Glomerular visceral epithelial cell (primary cell): ENCODE measurements around the gene DRD3.

ENCODE experiments used
- DNase-seq: peaks from one replicate; pipeline ENCODE4 v3.0.0-alpha.2; 2016; ENCODE audit errors: extremely low spot score

DRD3 gene

DNA sequence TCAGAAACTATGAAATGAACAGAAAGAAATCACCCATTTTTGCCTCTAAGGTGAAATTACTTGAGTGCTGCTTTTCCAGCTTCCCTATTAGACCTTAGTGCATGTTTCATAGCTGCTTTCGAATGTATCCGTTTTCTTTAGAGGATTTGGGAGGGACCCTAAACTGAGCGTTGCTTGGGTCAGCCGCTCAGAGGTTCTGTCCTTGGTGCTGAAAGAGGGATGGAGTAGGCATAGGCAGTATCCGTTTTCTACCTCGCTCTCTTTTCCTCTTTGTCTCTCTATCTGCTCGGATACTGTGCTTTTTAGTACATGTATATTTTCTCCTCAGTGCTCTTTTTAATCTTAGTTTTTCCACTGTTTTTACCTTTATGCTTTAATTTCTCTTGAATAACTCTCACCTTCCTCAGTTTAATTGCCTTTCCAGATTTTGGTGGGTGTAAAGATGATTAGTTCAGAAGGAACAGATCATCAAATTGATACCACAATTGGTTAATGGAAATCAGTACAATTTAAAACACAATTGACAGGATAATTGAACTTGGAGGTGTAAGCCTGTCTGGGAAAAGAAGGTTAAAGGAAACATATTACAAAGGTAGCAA, at the start of gene DRD3:
TSS of gene DRD3 (minus strand) at position 283 of the 599 bp plus-strand sequence. CDS start 7,060 bp downstream, outside the sequence.
- DNase-seq: peak; percentile 4

DNA sequence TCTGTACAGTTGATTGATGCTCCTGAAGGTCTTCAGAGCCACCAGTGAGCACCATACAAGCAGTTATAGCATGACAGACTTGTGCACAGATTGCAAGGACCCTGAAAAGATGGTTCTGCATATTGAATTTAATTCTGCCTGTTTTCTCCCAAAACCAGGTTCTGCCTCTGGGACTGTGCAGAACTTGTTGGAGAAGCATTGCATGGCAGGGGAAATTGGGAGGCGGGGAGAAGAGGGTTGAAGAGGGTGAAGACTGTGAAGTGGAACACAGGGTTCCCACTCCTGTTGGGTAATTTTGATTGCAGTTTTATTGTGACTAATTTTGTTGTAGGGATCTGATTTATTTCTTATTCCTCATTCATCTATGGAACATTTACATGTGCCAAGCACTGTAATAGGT, 48.2 kb upstream of the DRD3 start:
- DNase-seq: no peak

DNA sequence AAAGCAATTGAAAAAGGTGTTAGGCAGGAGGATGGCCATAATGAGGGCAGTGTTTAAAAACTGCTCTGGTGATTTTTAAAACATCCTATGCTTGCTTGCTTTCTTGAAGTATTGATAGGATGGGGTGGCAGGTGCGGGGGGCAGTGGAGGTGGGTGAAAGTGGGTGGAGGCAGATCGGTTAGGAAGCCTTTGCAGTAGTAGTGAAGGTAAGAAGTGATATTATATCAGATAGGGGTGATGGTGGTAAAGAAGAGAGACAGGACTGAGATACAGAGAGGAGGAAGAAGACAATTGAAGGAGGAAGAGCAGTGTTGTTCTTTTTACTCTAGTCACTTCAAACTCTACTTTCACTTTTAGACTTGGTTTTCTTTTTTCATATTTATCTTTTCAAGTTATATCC, 47.5 kb upstream of the DRD3 start:
- DNase-seq: no peak

DNA sequence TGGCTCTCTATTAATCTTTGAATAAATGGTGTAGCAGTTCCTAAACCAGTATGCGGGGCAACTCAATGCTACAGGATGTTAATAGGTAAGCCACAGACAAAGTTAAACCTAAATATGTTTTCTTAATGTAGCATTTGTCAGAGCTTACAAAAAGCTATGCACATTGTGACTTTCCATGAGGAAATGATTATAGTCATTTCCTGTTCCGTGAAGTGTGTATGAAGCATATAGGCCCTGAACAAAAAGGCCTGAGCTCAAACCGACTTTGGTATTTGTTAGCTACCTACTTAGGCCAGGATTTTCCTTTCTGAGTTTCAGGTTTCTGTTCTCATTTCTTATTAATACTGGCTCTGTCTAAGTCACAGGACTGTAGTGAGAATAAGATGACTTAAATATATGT, 44.3 kb upstream of the DRD3 start:
- DNase-seq: no peak

DNA sequence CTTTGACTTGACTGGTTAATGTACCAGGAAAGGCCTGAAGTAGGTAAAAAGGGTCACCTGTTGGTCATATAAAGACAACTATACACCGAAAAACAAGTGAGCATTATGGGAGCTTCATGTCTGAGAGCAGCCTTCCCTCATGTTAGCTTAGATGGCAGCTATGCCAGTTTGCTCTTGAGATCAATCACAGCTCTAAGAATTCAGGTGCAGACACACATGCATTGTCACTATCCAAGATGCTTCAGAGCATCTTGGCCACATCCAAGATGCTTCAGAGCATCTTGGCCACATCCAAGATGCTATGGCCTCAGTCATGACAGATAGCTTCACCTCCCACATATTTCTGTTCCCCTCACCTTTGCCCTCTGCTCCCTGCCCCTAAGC, 43.0 kb upstream of the DRD3 start:
- no peak for DNase-seq

DNA sequence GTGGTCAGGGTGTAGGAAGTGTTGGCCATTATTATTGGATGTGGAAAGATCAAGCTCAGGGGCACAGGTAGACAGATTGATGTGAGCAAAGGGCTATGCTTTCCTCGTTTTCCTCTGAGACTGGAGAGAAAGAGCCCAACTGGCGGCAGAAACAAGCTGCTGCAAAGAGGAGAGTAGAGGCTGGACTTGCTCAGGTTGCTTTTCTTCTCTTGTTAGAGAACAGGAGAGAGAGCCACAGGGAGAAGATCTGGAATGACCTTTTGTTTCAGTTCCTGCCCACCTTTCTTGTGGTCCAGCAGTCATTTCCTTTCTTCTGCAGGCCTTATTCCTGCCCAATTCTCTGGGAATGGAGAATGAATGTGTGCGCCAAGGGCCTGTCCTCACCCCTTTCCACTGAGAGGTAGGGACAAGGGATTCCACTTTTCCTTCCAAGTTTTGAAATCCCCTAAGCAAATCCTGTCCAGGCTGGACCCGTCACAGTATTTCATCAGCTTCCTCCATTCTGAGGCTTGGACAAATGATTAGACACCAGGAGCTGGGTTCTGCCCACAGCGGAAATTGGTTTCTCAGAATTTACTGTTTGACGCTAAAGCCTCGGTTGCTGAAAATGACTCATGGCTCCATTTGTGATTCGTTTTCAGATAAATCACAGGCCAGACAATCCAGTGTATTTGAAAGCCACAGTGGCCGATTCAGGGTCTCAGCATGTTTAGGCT, 42.5 kb upstream of the DRD3 start:
- no peak for DNase-seq

DNA sequence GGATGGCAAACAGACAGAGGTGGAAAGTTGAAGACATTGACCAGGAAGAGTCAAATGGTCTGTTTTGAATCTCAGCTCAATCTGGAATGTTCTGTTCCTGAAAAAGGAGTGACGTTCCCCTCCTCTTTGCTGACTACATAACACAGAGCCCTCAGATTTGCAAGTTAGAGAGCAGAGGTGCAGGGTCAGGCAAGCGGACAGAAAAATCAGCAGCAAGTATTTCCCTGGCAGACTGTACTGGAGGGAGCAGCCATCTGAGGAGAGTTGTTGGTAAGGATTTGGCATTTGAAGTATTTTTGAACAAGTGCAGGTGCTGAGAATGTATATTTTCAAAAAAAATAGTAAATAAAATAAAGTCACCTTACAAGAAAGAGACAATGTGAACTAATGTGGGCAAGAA, 40.9 kb upstream of the DRD3 start:
- DNase-seq: no peak

DNA sequence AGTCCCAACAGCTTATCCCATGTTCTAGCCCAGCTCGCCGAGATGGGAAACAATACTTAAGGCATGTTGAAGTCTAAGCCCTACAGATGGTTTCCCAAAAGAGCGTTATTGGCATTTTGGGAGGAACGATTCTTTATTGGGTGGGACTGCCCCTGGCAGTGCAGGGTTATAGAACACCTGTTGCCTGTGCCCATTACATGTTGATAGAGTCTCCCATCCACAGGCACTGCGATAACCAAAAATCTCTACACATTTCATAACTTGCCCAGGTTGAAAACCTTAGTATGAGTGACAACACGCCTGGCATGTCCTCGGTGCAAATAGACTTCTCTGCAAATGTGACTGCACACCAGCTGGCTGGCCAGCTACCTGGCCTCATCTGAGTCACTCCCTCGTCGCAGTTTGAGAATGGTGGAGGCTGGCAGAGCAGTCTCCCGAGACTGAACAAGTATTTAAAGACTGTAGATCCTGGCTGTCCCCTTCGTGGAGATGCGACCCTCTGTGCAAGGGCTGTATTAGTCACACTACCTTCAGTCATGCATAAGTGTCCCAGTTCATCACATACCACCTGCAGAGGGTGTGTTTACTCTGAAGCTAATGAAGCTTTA, 39.8 kb upstream of the DRD3 start:
- no peak for DNase-seq

DNA sequence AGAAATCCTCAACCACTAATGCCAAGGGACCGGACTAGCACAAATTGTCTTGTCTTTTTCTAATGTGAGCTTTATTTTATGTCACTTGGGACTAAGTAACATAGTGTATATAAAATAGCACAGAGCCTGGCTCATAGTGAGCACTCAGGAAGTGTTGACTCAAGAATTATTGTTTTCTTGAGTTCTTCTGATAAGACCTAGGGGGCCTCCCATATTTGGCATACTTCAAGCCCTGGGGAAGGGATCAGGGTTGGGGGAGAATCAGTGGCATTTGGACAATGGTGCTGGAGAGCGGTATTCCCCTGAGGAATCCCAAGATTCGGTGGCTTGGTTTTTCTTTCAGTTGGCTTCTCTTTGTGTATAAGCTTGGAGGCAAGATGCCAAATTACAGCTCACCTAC, 39.2 kb upstream of the DRD3 start:
- DNase-seq: no peak

DNA sequence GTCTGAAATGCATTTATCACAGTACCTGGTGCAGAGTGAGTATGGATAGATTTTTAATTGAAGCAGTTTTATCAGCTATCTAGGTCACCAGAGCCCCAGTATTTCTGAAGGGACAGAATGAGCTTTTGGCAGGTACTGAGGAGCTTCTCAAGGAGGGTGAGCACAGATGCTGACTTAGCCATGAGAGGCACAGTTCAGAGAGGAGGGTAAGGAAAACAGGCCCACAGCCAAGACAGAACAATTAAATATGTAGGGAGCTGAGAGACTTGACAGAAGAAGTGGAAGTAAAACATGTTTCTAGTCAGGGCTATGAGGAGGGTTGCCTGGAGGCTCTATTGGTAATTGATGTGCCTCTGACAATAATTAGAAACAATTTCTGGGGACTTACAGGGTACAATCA, 38.4 kb upstream of the DRD3 start:
- no peak for DNase-seq

DNA sequence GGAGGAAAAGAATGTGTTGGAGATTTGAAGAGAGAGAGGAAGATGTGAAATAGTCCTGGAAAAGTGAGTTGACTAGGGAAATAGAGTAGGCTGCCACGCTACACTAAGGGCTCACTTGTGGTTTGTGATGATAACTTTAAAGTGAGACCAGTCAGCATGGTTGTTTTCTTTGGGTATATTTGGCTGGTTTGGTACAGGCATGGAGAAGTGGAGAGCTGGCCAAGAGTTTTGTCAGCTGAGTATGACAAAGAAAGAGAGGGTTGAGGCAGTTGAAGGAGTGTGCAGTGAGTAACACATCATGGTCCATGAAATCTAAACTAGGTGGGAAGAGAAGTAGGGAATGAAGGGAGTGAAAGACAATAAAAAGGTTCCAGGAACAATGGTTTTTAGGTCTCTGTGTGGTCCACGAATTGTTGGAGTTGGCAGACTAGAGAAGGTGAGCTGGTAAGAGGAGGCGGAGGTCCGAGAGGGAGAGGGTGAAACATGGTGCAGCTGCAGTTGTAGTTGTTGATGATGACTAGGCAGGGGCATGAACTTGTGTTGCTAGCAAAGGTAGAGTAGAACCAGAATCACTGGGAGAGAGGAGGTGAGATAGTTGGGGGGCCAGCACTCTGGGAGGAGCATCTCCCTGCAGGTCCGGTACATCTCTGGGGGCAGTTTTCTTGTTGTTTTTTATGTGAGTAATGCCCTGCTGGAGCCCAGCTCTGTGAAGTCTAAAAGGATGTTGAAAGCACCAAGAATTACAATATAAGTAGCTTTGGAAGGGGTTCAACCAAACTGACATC, 37.5 kb upstream of the DRD3 start:
- no peak for DNase-seq

DNA sequence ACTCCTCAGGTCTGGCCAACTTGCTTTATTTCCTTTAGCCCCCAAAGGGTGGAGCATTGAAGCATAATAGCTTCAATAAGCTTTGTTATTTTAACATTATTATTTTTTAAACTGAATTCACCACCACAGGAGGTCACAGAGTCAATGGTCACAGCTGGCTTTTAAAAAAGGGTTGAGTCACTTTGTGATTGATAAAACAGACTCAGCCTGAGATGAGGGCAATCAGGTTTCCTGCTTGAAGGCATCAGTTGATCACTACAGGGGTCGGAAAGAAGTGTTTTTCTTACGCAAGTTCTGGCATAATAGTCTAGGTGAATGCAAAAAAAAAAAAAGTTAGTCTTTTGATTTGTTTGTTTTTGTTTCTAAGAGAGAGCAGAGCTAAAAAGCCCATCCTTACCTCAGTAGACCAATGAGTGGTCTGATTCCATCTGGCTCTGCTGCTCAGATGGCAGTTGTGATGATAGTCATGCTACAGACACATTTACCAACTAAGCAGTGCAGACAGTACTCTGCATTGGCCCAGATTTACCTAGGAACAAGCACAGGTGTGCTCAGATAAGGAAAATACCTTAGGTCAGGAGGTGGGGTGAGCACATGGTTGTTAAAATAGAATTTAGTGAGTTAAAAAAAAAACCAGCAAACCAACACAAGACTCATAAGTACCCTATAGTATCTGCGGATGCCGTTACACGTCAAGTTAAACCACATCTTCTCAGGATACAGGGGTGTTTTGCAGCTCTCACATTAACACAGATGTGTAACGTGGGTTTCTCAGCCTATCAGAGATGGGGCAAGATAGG, 35.9 kb upstream of the DRD3 start:
- no peak for DNase-seq

DNA sequence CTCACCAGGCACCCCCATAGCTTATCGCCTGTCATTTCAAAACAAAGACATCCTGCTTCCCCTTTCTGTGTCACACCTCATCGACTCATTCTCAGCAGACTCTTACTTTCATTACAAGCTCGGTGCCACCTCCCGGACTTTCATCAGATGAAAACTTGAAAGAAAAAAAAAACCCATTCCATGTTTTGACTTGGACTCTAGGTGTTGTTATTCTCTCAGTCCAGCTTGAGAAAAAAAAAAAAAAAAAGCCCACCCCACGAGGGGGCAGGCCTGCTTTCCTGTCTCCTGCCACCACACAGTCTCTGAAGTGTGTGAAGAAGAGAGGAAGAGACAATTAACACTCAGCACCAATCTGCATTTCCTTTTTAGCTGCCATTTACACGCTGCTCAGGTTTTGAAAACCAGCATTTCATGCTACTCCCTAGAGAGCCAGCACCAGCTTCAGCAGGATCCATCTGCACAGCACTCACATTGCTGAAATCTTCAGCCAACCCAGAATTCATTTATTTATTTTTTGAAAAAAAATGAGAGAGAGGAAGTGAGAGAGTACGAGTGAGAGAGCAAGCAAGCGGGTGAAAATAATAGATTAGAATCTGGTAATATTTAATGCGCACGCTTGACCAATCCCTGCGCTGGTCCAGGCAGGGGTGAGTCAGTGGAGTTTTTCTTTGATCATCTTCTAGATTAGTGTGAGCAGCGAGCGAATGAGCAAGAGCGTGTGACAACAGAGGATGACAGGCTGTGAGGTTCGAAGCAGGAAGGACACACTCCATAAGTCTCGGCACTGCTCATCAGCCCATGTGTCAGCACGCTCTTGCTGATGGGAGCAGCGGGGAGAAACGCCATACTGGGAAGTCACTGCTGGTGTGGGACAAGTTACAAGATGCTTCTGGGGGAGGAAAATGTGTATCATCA, 35.0 kb upstream of the DRD3 start:
- peak; percentile 71 for DNase-seq

DNA sequence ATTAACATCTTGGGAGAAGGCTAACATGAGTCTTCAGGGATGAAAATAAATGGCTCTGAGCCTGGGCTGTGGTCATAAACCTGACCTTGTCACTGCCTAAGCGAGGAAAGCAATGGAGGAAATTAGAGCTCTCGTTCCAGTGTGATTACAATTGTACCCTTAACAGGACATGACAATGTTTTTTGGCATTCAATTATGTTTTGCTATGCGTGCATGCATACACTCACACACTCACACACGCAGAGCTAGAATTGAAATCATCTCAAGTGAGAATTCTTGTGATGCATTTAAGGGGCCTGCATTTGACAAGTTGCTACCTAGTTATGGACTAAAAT, 34.4 kb upstream of the DRD3 start:
- DNase-seq: no peak

DNA sequence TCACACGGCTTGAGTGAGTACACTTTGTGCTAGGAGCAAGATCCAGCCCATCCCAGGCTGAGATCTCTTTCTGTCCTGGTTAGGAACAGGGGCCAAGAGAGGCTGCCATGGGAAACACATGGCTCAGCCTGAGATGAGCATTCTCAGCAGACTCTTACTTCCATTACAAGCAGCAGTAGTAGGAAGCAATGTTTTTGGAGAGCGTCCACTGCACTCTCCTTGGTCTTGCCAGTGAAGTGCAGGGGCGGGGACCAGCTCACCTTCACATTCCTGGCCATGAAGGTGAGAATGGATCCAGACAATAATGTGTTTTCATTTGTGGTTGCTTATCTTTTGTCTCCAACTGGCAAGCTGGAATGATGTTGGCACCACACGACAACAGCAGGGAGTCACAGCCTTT, 33.8 kb upstream of the DRD3 start:
- DNase-seq: no peak

DNA sequence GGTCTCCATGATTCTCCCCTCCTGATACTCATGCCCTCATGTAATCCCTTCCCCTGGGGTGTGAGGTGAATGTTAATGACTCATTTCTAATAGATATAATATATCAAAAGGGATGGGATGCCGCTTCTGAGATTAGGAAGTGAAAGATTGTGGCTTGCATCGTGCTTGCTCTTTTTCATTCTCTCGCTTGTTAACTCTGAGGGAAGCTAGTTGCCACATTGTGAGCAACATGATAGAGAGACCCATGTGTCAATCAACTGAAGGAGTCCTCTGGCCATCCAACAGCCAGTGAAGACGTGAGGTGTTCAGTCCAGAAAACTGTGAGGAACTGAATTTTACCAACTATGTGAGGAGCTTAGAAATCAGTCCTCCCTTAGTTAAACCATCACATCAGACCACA, 28.9 kb upstream of the DRD3 start:
- DNase-seq: no peak

DNA sequence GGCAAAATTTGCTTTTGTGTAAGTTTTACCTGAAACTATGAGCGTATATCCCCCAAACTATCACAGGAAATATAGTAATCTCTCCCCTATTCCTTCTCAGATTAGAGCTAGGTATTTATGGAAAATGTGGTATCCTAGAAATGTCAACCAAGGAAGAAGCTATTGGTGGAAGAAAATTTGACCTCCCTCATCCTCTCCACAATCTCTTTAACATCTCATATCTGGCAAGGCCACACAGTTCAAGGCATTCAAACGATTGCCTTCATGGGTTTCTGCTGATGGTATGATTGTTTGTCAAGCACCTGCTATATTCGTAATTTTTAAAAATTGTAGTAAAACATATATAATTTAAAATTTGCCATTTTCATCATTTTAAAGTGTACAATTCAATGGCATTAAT, 27.5 kb upstream of the DRD3 start:
- DNase-seq: no peak

DNA sequence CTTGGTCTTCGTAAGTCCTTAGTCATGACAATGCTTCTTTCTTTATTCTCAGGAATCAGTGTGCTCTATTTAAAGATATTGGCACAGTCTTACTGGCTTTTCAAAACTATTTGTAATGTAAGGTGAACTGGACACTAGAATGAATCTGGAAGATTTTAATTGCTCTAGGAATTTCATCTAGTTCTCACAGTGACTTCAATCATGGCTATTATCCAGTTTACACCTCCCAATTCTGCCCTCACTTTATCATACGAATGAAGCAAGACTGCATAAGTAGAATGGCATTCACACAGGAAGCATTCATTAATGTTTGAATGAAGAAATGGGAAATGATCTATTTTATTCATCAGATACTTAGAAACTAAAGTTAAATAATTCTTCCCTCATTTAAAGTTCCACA, 26.7 kb upstream of the DRD3 start:
- no peak for DNase-seq

DNA sequence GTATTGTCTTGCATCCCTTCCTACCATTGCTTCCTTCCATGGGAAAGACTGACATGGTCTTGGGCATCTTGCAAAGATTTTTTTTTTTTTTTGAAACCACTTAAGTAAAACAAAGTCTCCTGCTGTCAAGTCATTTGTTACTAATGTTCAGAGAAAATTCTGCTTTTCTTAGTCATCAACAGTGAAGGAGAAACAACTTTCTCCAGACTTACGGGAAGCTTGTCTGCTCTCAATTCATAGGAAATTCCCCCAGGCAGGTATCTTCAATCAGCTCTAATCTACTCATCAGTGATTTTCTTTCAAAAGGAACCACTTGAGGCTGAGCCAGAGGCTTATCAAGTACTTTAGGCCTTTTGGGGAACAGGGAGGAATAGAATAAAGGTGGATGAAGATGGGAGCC, 15.9 kb upstream of the DRD3 start:
- no peak for DNase-seq

DNA sequence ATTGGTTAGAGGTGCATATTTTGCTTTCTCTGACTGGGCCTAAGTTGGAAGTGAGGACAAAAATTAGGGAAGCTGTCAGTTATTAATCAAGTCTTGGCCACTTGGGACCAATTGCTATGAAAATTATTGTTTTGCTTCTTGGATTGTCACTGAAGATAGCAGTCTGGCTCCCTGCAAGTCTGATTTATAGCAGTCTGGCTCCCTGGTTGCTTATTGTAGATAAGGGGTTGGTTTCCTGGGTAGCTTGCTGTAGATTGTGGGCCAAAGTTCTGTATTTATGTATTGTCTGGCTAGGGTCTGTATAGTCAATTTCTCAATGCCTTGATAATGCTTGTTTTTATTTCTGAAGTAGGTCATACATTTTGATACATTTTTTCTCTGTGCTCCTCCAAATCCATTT, 13.3 kb upstream of the DRD3 start:
- DNase-seq: no peak

DNA sequence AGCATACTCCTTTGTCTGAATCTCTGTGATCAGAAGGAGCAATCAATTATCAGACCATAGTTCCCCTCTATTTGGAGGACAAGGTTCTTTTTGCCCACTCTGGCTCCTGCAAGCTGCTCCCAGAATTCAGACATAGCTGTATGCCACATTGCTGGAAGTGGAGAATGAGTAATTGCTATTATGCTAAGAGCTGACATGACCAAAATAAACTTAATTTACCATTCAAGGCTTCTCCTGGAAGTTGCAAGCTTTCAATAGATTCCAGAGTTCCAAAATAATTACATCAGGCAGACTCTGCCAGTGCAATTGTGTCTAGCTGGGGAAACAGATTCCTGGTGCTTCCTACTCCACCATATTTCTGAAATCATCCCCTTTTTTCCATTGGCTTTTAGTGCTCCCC, 7.6 kb upstream of the DRD3 start:
- no peak for DNase-seq
